ENCODE measurements around the gene ZC3H12A.

ZC3H12A gene

DNA sequence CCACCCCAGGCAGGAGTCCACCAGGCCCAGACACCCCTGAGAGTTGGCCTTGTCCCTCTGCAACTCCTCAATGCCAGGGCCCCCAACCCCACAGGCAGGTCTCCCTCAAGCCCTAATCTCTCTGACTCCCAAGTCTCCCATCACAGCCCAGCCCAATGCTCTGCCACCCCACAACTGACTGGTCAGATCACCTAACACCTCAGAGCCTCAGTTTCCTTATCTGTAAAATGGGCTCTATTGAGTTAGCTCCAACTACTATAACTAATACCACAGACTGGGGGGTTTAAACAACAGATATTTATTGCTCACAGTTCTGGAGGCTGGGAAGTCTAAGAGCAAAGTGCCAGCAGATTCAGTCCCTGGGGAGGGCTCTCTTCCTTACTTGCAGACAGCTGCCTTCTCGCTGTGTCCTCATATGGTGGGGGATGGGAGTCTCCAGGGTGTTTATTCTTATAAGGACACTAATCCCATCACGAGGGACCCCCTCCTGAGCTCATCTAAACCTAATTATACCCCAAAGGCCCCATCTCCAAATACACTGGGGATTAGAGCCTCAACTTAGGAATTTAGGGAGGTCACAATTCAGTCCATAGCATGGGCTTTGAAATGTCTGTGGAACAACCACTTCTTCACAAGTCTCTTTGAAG is 34.9 kb upstream of the ZC3H12A start:
- Histone ChIP-seq H3K18ac (ENCODE audit: low read length) (no peak overlapping the region), H3K4me3 (ENCODE audit: low read length) (no peak overlapping the region), H2AK5ac (ENCODE audit: low read length) (no peak overlapping the region), H3K56ac (ENCODE audit: low read length) (no peak overlapping the region), H2BK15ac (replicated peaks; ENCODE audit: low read depth) (no peak overlapping the region), H2BK120ac (ENCODE audit: low read depth, low read length) (no peak overlapping the region), H3K9ac (ENCODE audit: low read length) (no peak overlapping the region), H4K5ac (ENCODE audit: low read length) (no peak overlapping the region), H3K4me2 (ENCODE audit: low read length) (no peak overlapping the region), H3K27ac (ENCODE audit: low read depth, low read length) (no peak overlapping the region), H3K23ac (ENCODE audit: low read length) (no peak overlapping the region), H4K8ac (ENCODE audit: low read depth, low read length) (no peak overlapping the region), H2BK5ac (ENCODE audit: low read length) (no peak overlapping the region), H3K4me1 (ENCODE audit: control insufficient read depth, low read depth, low read length) (no peaks in the 10 kb centered on the region), H3K79me2 (ENCODE audit: control insufficient read depth, insufficient read depth, low read length) (no peaks in the 10 kb centered on the region), H3K36me3 (ENCODE audit: control insufficient read depth, insufficient read depth, low read length) (no peaks in the 10 kb centered on the region), H3K27me3 (ENCODE audit: insufficient read depth, low read length, poor library complexity) (no peaks in the 10 kb centered on the region), H3K79me1 (ENCODE audit: low read length) (no peaks in the 10 kb centered on the region), H3K4ac (ENCODE audit: low read depth, low read length) (no peak overlapping the region)
- no CpG with 5 or more reads among the region's 2 CpGs for WGBS (ENCODE audit: extremely low coverage, insufficient coverage, low lambda C conversion rate)
- DNase-seq, result no peak

DNA sequence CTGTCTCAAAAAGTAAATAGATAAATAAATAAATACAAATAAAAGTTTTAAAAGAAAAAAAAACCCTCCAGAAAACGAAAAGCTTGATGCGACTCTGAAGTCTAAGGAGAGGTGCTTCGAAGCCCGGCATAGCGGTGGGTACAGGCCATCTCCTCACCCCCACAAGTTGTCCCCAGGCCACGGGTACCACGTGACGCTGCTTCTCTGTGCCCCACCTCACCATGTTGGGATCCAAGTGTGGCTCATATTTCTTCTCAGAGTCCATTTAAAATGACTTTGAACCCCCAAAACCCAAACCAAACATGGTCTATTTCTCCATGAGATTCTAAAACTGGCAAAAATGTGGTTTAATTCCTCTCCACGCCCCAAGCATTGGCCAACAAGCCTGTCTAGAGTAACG is 32.9 kb upstream of the ZC3H12A start:
- no CpG with 5 or more reads among the region's 10 CpGs for WGBS (ENCODE audit: extremely low coverage, insufficient coverage, low lambda C conversion rate)
- Histone ChIP-seq H3K4me1 (ENCODE audit: control insufficient read depth, low read depth, low read length) (no peaks in the 10 kb centered on the region), H4K8ac (ENCODE audit: low read depth, low read length) (no peak overlapping the region), H2BK15ac (replicated peaks; ENCODE audit: low read depth) (no peak overlapping the region), H3K9ac (ENCODE audit: low read length) (no peak overlapping the region), H3K79me1 (ENCODE audit: low read length) (no peaks in the 10 kb centered on the region), H3K27me3 (ENCODE audit: insufficient read depth, low read length, poor library complexity) (no peaks in the 10 kb centered on the region), H3K36me3 (ENCODE audit: control insufficient read depth, insufficient read depth, low read length) (no peaks in the 10 kb centered on the region), H3K4me3 (ENCODE audit: low read length) (no peak overlapping the region), H4K5ac (ENCODE audit: low read length) (no peak overlapping the region), H3K79me2 (ENCODE audit: control insufficient read depth, insufficient read depth, low read length) (no peaks in the 10 kb centered on the region), H2BK5ac (ENCODE audit: low read length) (no peak overlapping the region), H2AK5ac (ENCODE audit: low read length) (no peak overlapping the region), H3K18ac (ENCODE audit: low read length) (no peak overlapping the region), H3K23ac (ENCODE audit: low read length) (no peak overlapping the region), H2BK120ac (ENCODE audit: low read depth, low read length) (no peak overlapping the region), H3K4ac (ENCODE audit: low read depth, low read length) (no peak overlapping the region), H3K4me2 (ENCODE audit: low read length) (no peak overlapping the region), H3K27ac (ENCODE audit: low read depth, low read length) (no peak overlapping the region), H3K56ac (ENCODE audit: low read length) (no peak overlapping the region)
- no peak for DNase-seq

DNA sequence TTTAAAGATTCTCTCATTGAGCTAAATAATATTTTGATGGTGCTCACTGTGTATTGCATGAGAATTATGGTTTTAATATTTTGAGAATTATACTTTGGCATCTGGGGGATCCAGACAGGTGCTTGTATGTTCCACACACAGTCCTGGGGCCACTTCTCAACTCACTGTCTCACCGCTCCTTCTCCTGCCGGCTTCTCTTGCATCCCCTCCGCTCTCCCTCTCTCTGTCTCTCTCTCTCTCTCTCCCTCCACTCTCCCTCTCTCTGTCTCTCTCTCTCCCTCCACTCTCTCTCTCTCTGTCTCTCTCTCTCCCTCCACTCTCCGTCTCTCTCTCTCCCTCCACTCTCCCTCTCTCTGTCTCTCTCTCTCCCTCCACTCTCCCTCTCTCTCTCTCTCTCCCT is 32.2 kb upstream of the ZC3H12A start:
- H2BK5ac ChIP-seq (ENCODE audit: low read length), result no peak overlapping the region
- H3K79me2 ChIP-seq (ENCODE audit: control insufficient read depth, insufficient read depth, low read length), result no peaks in the 10 kb centered on the region
- H3K4me3 ChIP-seq (ENCODE audit: low read length), result no peak overlapping the region
- DNase-seq, result no peak
- no peak overlapping the region for H2BK15ac ChIP-seq (replicated peaks; ENCODE audit: low read depth)
- no peak overlapping the region for H3K4ac ChIP-seq (ENCODE audit: low read depth, low read length)
- no peak overlapping the region for H3K56ac ChIP-seq (ENCODE audit: low read length)
- no peak overlapping the region for H3K27ac ChIP-seq (ENCODE audit: low read depth, low read length)
- H3K4me2 ChIP-seq (ENCODE audit: low read length), result no peak overlapping the region
- no CpG with 5 or more reads among the region's 4 CpGs for WGBS (ENCODE audit: extremely low coverage, insufficient coverage, low lambda C conversion rate)
- H2BK120ac ChIP-seq (ENCODE audit: low read depth, low read length), result no peak overlapping the region
- no peak overlapping the region for H3K23ac ChIP-seq (ENCODE audit: low read length)
- no peak overlapping the region for H4K8ac ChIP-seq (ENCODE audit: low read depth, low read length)
- H3K9ac ChIP-seq (ENCODE audit: low read length), result no peak overlapping the region
- H3K27me3 ChIP-seq (ENCODE audit: insufficient read depth, low read length, poor library complexity), result no peaks in the 10 kb centered on the region
- H4K5ac ChIP-seq (ENCODE audit: low read length), result no peak overlapping the region
- no peaks in the 10 kb centered on the region for H3K79me1 ChIP-seq (ENCODE audit: low read length)
- H3K18ac ChIP-seq (ENCODE audit: low read length), result no peak overlapping the region
- H2AK5ac ChIP-seq (ENCODE audit: low read length), result no peak overlapping the region
- no peaks in the 10 kb centered on the region for H3K4me1 ChIP-seq (ENCODE audit: control insufficient read depth, low read depth, low read length)
- H3K36me3 ChIP-seq (ENCODE audit: control insufficient read depth, insufficient read depth, low read length), result no peaks in the 10 kb centered on the region

DNA sequence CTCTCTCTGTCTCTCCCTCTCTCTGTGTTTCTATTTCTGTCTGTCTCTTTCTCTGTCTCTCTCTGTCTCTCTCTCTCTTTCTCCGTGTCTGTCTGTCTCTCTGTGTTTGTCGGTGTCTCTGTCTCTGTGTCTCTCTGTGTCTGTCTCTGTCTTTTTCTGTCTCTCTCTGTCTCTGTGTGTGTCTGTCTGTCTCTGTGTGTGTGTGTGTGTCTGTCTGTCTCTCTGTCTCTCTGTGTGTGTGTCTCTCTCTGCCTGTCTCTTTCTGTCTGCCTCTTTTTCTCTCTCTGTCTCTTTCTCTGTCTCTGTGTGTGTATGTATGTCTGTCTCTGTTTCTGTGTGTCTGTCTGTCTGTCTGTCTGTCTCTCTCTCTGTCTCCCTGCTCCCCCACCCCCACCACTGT is 31.7 kb upstream of the ZC3H12A start:
- H3K79me1 ChIP-seq (ENCODE audit: low read length), result no peaks in the 10 kb centered on the region
- no peaks in the 10 kb centered on the region for H3K36me3 ChIP-seq (ENCODE audit: control insufficient read depth, insufficient read depth, low read length)
- H3K4me3 ChIP-seq (ENCODE audit: low read length), result no peak overlapping the region
- no peak overlapping the region for H3K4me2 ChIP-seq (ENCODE audit: low read length)
- H3K18ac ChIP-seq (ENCODE audit: low read length), result no peak overlapping the region
- no peak overlapping the region for H4K5ac ChIP-seq (ENCODE audit: low read length)
- H3K56ac ChIP-seq (ENCODE audit: low read length), result no peak overlapping the region
- no CpG with 5 or more reads among the region's 2 CpGs for WGBS (ENCODE audit: extremely low coverage, insufficient coverage, low lambda C conversion rate)
- no peak for DNase-seq
- no peak overlapping the region for H3K27ac ChIP-seq (ENCODE audit: low read depth, low read length)
- H3K79me2 ChIP-seq (ENCODE audit: control insufficient read depth, insufficient read depth, low read length), result no peaks in the 10 kb centered on the region
- H3K23ac ChIP-seq (ENCODE audit: low read length), result no peak overlapping the region
- H3K4me1 ChIP-seq (ENCODE audit: control insufficient read depth, low read depth, low read length), result no peaks in the 10 kb centered on the region
- H2BK5ac ChIP-seq (ENCODE audit: low read length), result no peak overlapping the region
- H4K8ac ChIP-seq (ENCODE audit: low read depth, low read length), result no peak overlapping the region
- H2AK5ac ChIP-seq (ENCODE audit: low read length), result no peak overlapping the region
- H2BK15ac ChIP-seq (replicated peaks; ENCODE audit: low read depth), result no peak overlapping the region
- no peak overlapping the region for H3K9ac ChIP-seq (ENCODE audit: low read length)
- no peak overlapping the region for H2BK120ac ChIP-seq (ENCODE audit: low read depth, low read length)
- no peak overlapping the region for H3K4ac ChIP-seq (ENCODE audit: low read depth, low read length)
- no peaks in the 10 kb centered on the region for H3K27me3 ChIP-seq (ENCODE audit: insufficient read depth, low read length, poor library complexity)

DNA sequence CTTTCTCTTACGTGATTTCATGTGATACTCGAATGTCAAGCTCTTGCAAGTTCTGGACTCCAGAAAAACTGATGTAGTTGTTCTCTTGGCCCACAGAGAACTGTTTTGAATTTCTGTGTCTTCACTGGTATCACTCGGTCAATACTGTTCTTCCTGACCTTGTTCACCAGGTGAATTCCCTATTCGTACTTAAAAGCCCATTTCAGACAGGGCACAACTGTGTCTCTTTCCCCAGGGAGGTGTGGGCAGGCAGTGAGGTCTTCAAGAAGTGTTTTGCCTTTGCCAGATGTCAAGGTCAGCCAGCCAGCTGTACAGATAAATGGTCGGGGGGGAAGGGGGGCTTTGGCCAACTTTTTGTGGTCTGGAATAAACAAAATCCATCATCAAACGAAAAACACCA is 27.5 kb upstream of the ZC3H12A start:
- Histone ChIP-seq H2BK15ac (replicated peaks; ENCODE audit: low read depth) (no peak overlapping the region), H3K79me1 (ENCODE audit: low read length) (no peaks in the 10 kb centered on the region), H4K8ac (ENCODE audit: low read depth, low read length) (no peak overlapping the region), H3K56ac (ENCODE audit: low read length) (no peak overlapping the region), H4K5ac (ENCODE audit: low read length) (no peak overlapping the region), H3K9ac (ENCODE audit: low read length) (no peak overlapping the region), H3K36me3 (ENCODE audit: control insufficient read depth, insufficient read depth, low read length) (no peaks in the 10 kb centered on the region), H3K23ac (ENCODE audit: low read length) (no peak overlapping the region), H3K18ac (ENCODE audit: low read length) (no peak overlapping the region), H3K27ac (ENCODE audit: low read depth, low read length) (no peak overlapping the region), H3K79me2 (ENCODE audit: control insufficient read depth, insufficient read depth, low read length) (no peaks in the 10 kb centered on the region), H2BK5ac (ENCODE audit: low read length) (no peak overlapping the region), H3K4me3 (ENCODE audit: low read length) (no peak overlapping the region), H3K4me1 (ENCODE audit: control insufficient read depth, low read depth, low read length) (peaks cover 4% of the 10 kb centered on the region), H3K27me3 (ENCODE audit: insufficient read depth, low read length, poor library complexity) (no peaks in the 10 kb centered on the region), H2BK120ac (ENCODE audit: low read depth, low read length) (no peak overlapping the region), H2AK5ac (ENCODE audit: low read length) (no peak overlapping the region), H3K4ac (ENCODE audit: low read depth, low read length) (no peak overlapping the region), H3K4me2 (ENCODE audit: low read length) (no peak overlapping the region)
- WGBS (ENCODE audit: extremely low coverage, insufficient coverage, low lambda C conversion rate), result no CpG with 5 or more reads among the region's 6 CpGs
- DNase-seq, result no peak

DNA sequence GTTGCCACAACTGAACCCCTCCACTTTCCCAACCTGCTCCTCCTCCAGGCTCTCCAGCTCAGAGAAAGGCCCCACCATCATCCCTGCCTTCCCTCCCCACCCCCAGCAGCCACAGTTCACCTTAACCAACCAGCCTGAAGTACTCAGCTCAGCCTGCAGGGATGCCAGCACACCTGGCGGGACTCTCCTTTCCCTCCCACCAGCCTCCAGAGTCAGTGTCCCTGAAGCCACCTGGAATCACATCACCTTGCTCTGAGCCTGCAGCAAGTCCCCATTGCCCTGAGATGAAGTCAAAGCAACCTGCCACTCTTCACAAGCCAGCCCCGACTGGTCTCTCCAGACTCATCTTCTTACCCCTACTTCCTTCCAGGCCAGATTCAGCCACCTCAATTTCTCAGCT is 26.2 kb upstream of the ZC3H12A start:
- H3K79me2 ChIP-seq (ENCODE audit: control insufficient read depth, insufficient read depth, low read length), result no peaks in the 10 kb centered on the region
- H3K9ac ChIP-seq (ENCODE audit: low read length), result no peak overlapping the region
- no peak overlapping the region for H2BK15ac ChIP-seq (replicated peaks; ENCODE audit: low read depth)
- no peak overlapping the region for H3K4me3 ChIP-seq (ENCODE audit: low read length)
- H3K27me3 ChIP-seq (ENCODE audit: insufficient read depth, low read length, poor library complexity), result no peaks in the 10 kb centered on the region
- no peaks in the 10 kb centered on the region for H3K36me3 ChIP-seq (ENCODE audit: control insufficient read depth, insufficient read depth, low read length)
- H2AK5ac ChIP-seq (ENCODE audit: low read length), result no peak overlapping the region
- H3K23ac ChIP-seq (ENCODE audit: low read length), result peak overlapping the region; percentile 80
- no peaks in the 10 kb centered on the region for H3K79me1 ChIP-seq (ENCODE audit: low read length)
- no peak overlapping the region for H3K4me2 ChIP-seq (ENCODE audit: low read length)
- WGBS (ENCODE audit: extremely low coverage, insufficient coverage, low lambda C conversion rate), result no CpG with 5 or more reads among the region's 2 CpGs
- no peak overlapping the region for H4K8ac ChIP-seq (ENCODE audit: low read depth, low read length)
- H3K4ac ChIP-seq (ENCODE audit: low read depth, low read length), result no peak overlapping the region
- H2BK120ac ChIP-seq (ENCODE audit: low read depth, low read length), result no peak overlapping the region
- H3K18ac ChIP-seq (ENCODE audit: low read length), result no peak overlapping the region
- no peak overlapping the region for H2BK5ac ChIP-seq (ENCODE audit: low read length)
- H3K27ac ChIP-seq (ENCODE audit: low read depth, low read length), result no peak overlapping the region
- H3K4me1 ChIP-seq (ENCODE audit: control insufficient read depth, low read depth, low read length), result peaks cover 9% of the 10 kb centered on the region
- no peak overlapping the region for H4K5ac ChIP-seq (ENCODE audit: low read length)
- H3K56ac ChIP-seq (ENCODE audit: low read length), result peak overlapping the region; percentile 49
- no peak for DNase-seq
